Fibroblast of peridontal ligament (primary cell): ENCODE measurements around the gene RAB30.
"Not testable (repeated sequence)": the region's sequence is repeated elsewhere in the genome, so short reads cannot be mapped to it uniquely, and the experiment has no call there.

Experiments
- DNase-seq: peaks from one replicate; pipeline ENCODE4 v3.0.0-alpha.2; 2010; ENCODE audit errors: extremely low read depth

RAB30 gene

GRCh38 chr11:83011333-83012167, 60.1 kb downstream of the RAB30 start:
- DNase-seq: no peak

GRCh38 chr11:83009999-83010398, 61.7 kb downstream of the RAB30 start:
- no peak for DNase-seq

- DNase-seq: not testable (repeated sequence)
These were observed 62.6 kb downstream of the RAB30 start for GRCh38 chr11:83009136-83009535.

- DNase-seq: no peak
These were observed 63.1 kb downstream of the RAB30 start for GRCh38 chr11:83008581-83008923.

GRCh38 chr11:83007909-83008580, 63.7 kb downstream of the RAB30 start:
- no peak for DNase-seq

- no peak for DNase-seq
These were observed 64.2 kb downstream of the RAB30 start for GRCh38 chr11:83007477-83007876.

GRCh38 chr11:83006877-83007330, 64.8 kb downstream of the RAB30 start:
- no peak for DNase-seq

- DNase-seq: no peak
These were observed 66.7 kb downstream of the RAB30 start for GRCh38 chr11:83004746-83005556.

- DNase-seq: no peak
These were observed 69.2 kb downstream of the RAB30 start for GRCh38 chr11:83002522-83002921.

- no peak for DNase-seq
These were observed 69.6 kb downstream of the RAB30 start for GRCh38 chr11:83002053-83002452.

GRCh38 chr11:83000381-83000780, 71.3 kb downstream of the RAB30 start:
- DNase-seq: no peak

GRCh38 chr11:82999232-82999631, 72.5 kb downstream of the RAB30 start:
- DNase-seq: no peak

GRCh38 chr11:82998697-82999096, 73.0 kb downstream of the RAB30 start:
- DNase-seq: no peak

GRCh38 chr11:82996966-82997606, 74.6 kb downstream of the RAB30 start:
- DNase-seq: no peak

- DNase-seq: peak; percentile 96
These were observed 75.8 kb downstream of the RAB30 start for GRCh38 chr11:82995754-82996398.

GRCh38 chr11:82995235-82995634, 76.5 kb downstream of the RAB30 start:
- DNase-seq: peak; percentile 42

GRCh38 chr11:82994604-82995230, 77.0 kb downstream of the RAB30 start:
- DNase-seq: peak; percentile 24

- DNase-seq: no peak
These were observed 79.5 kb downstream of the RAB30 start for GRCh38 chr11:82992223-82992622.

- no peak for DNase-seq
These were observed 81.9 kb downstream of the RAB30 start for GRCh38 chr11:82989628-82990404.
